WTC11 (cell line): ENCODE results near the gene RAPGEF2. TPM values are rescaled to one million over a fixed set of nuclear protein-coding genes. Genes with fewer than 3 reads are reported as not detected.
A peak's percentile ranks its signal among the peaks of the same experiment; 100 is the strongest.

Source experiments
- ATAC-seq: fragments of 200-7000 bp; cut with Tn5 transposase; 2 replicates; pipeline ENCODE4 v1.10.0; 2021; ENCODE audit warnings: mild to moderate bottlenecking, moderate library complexity
- CTCF ChIA-PET: fragments of 300-600 bp; sonication (Branson Sonifier 250); formaldehyde crosslinking; loops from one replicate; lab custom pipeline; 2021; ENCODE audit warnings: antibody characterized with exemption; lab: Charles Lee
- POLR2A ChIA-PET: fragments of 350-600 bp; sonication (Branson Sonifier 250); formaldehyde crosslinking; loops from one replicate; lab custom pipeline; 2021; ENCODE audit warnings: antibody characterized with exemption; lab: Charles Lee
- DNase-seq: peaks from one replicate; pipeline ENCODE4 v3.0.0; 2021; ENCODE audit warnings: low spot score
- H3K27ac Mint-ChIP-seq: 2 replicates; pipeline ENCODE4 v1.8.0; 2021; ENCODE audit warnings: mixed read lengths
- H3K27me3 Mint-ChIP-seq: 2 replicates; pipeline ENCODE4 v1.8.0; 2021; ENCODE audit warnings: low read depth, mild to moderate bottlenecking, moderate library complexity, mixed read lengths
- H3K36me3 Mint-ChIP-seq: 2 replicates; pipeline ENCODE4 v1.8.0; 2021; ENCODE audit warnings: mixed read lengths
- H3K4me1 Mint-ChIP-seq: 2 replicates; pipeline ENCODE4 v1.8.0; 2022; ENCODE audit warnings: mixed read lengths
- H3K4me3 Mint-ChIP-seq: 2 replicates; pipeline ENCODE4 v1.8.0; 2021; ENCODE audit warnings: mild to moderate bottlenecking, moderate library complexity, mixed read lengths
- H3K9me3 Mint-ChIP-seq: 2 replicates; pipeline ENCODE4 v1.8.0; 2021; ENCODE audit warnings: mixed read lengths
- AR ChIP-seq: fragments of 250-450 bp; sonication (Bioruptor Pico); IDR thresholded peaks from 2 replicates; pipeline ENCODE4 v1.9.0; 2021; ENCODE audit warnings: mild to moderate bottlenecking
- CDX4 ChIP-seq: fragments of 250-450 bp; sonication (Bioruptor Pico); IDR thresholded peaks from 2 replicates; pipeline ENCODE4 v1.9.0; 2021; ENCODE audit warnings: moderate library complexity, mild to moderate bottlenecking, inconsistent platforms, borderline replicate concordance
- E2F1 ChIP-seq: sonication (generic); formaldehyde crosslinking; IDR thresholded peaks from 2 replicates; pipeline ENCODE4 v1.8.0; 2022; ENCODE audit warnings: mild to moderate bottlenecking, missing genetic modification reagents
- E2F4 ChIP-seq: sonication (generic); formaldehyde crosslinking; IDR thresholded peaks from 2 replicates; pipeline ENCODE4 v1.8.1; 2022; ENCODE audit warnings: low read depth, mild to moderate bottlenecking, moderate library complexity, missing genetic modification reagents, borderline replicate concordance
- ETV6 ChIP-seq: sonication (generic); formaldehyde crosslinking; IDR thresholded peaks from 2 replicates; pipeline ENCODE4 v1.8.1; 2022; ENCODE audit warnings: mild to moderate bottlenecking, missing genetic modification reagents
- HMGA2 ChIP-seq: fragments of 250-450 bp; sonication (Bioruptor Pico); IDR thresholded peaks from 2 replicates; pipeline ENCODE4 v1.4.0; 2021; ENCODE audit warnings: mild to moderate bottlenecking, moderate library complexity
- KAT7 ChIP-seq: sonication (generic); formaldehyde crosslinking; IDR thresholded peaks from 2 replicates; pipeline ENCODE4 v1.8.1; 2023; ENCODE audit warnings: missing genetic modification reagents, mild to moderate bottlenecking, borderline replicate concordance
- NFE2L1 ChIP-seq: sonication (generic); formaldehyde crosslinking; IDR thresholded peaks from 2 replicates; pipeline ENCODE4 v1.8.1; 2023; ENCODE audit warnings: missing genetic modification reagents
- PRRX2 ChIP-seq: fragments of 250-450 bp; sonication (Bioruptor Pico); IDR thresholded peaks from 2 replicates; pipeline ENCODE4 v1.8.0; 2021; ENCODE audit warnings: mild to moderate bottlenecking
- SMAD4 ChIP-seq: sonication (generic); formaldehyde crosslinking; IDR thresholded peaks from 2 replicates; pipeline ENCODE4 v1.8.0; 2022; ENCODE audit warnings: mild to moderate bottlenecking, missing genetic modification reagents
- USF2 ChIP-seq: sonication (generic); formaldehyde crosslinking; IDR thresholded peaks from 2 replicates; pipeline ENCODE4 v1.8.1; 2023; ENCODE audit warnings: mild to moderate bottlenecking, missing genetic modification reagents, moderate library complexity
- ZMAT4 ChIP-seq: fragments of 250-450 bp; sonication (Bioruptor Pico); IDR thresholded peaks from 2 replicates; pipeline ENCODE4 v1.9.0; 2021; ENCODE audit warnings: mild to moderate bottlenecking
- ZNF416 ChIP-seq: fragments of 250-450 bp; sonication (Bioruptor Pico); IDR thresholded peaks from 2 replicates; pipeline ENCODE4 v1.9.0; 2021; ENCODE audit warnings: mild to moderate bottlenecking, inconsistent platforms
- ZNF423 ChIP-seq: fragments of 250-450 bp; sonication (Bioruptor Pico); IDR thresholded peaks from 2 replicates; pipeline ENCODE4 v2.1.2; 2022; ENCODE audit warnings: mild to moderate bottlenecking, moderate library complexity
- total RNA-seq: library from RNA; stranded (reverse); gene quantifications from 3 replicates; pipeline ENCODE4 v1.2.3, GENCODE V29; 2021

The RAPGEF2 gene
- total RNA-seq, 1 experiment from 2014 or later, result 40.6 TPM

- ATAC-seq, result no peak
- H3K4me3 Mint-ChIP-seq, result no peak overlapping the region
- TF ChIP-seq HMGA2 (CRISPR knock-in tag) (peak; percentile 98), E2F4 (CRISPR knock-in tag) (no peak), ZMAT4 (CRISPR knock-in tag) (no peak), CDX4 (CRISPR knock-in tag) (no peak), NFE2L1 (no peak), SMAD4 (no peak), ETV6 (CRISPR knock-in tag) (no peak)
- TF ChIP-seq, all 79 proteins: peak for 1
- POLR2A ChIA-PET, result no interaction called here
- no peak overlapping the region for H3K27ac Mint-ChIP-seq
- H3K27me3 Mint-ChIP-seq, result no peaks in the 10 kb centered on the region
- CTCF ChIA-PET, result interaction anchor here (1.7 kb wide), 1 partner anchor 113 kb away, joined by 8 read pairs; no protein-coding TSS in a partner anchor
- peaks cover 44% of the 10 kb centered on the region for H3K36me3 Mint-ChIP-seq
- no peaks in the 10 kb centered on the region for H3K9me3 Mint-ChIP-seq
- H3K4me1 Mint-ChIP-seq, result no peaks in the 10 kb centered on the region
- no peak for DNase-seq
These were observed 239.5 kb downstream of the RAPGEF2 start for GRCh38 chr4:159342374-159342773.

- ChIA-PET CTCF (no interaction called here), POLR2A (no interaction called here)
- H3K4me1 Mint-ChIP-seq, result no peaks in the 10 kb centered on the region
- no peak overlapping the region for H3K4me3 Mint-ChIP-seq
- H3K27me3 Mint-ChIP-seq, result no peaks in the 10 kb centered on the region
- no peak for ATAC-seq
- TF ChIP-seq AR (no peak), ZNF416 (CRISPR knock-in tag) (no peak), E2F1 (CRISPR knock-in tag) (no peak), PRRX2 (CRISPR knock-in tag) (no peak), NFE2L1 (no peak), USF2 (CRISPR knock-in tag) (no peak)
- H3K27ac Mint-ChIP-seq, result no peak overlapping the region
- peaks cover 44% of the 10 kb centered on the region for H3K36me3 Mint-ChIP-seq
- no peaks in the 10 kb centered on the region for H3K9me3 Mint-ChIP-seq
- no peak for DNase-seq
These were observed 240.2 kb downstream of the RAPGEF2 start for GRCh38 chr4:159343116-159343515.

- H3K36me3 Mint-ChIP-seq, result peaks cover 32% of the 10 kb centered on the region
- TF ChIP-seq HMGA2 (CRISPR knock-in tag) (no peak), ZNF423 (CRISPR knock-in tag) (no peak), KAT7 (CRISPR knock-in tag) (no peak)
- POLR2A ChIA-PET, result no interaction called here
- no peaks in the 10 kb centered on the region for H3K4me1 Mint-ChIP-seq
- ATAC-seq, result no peak
- no peak overlapping the region for H3K4me3 Mint-ChIP-seq
- H3K27me3 Mint-ChIP-seq, result no peaks in the 10 kb centered on the region
- H3K27ac Mint-ChIP-seq, result no peak overlapping the region; the same call in 1 of the 2 replicates
- CTCF ChIA-PET, result no interaction called here
- DNase-seq, result no peak
- no peaks in the 10 kb centered on the region for H3K9me3 Mint-ChIP-seq
These were observed 242.0 kb downstream of the RAPGEF2 start for GRCh38 chr4:159344877-159345276.
